ENCODE measurements around the gene PRKAG2. TPM values are rescaled to one million over a fixed set of nuclear protein-coding genes. Genes with fewer than 3 reads are reported as not detected.

PRKAG2 gene
- polyA plus RNA-seq, 1 of the 3 experiments (the other 2 are of a cell fraction) = 51.6 TPM

GRCh38 chr7:151672716-151673115 lies 204.2 kb downstream of the PRKAG2 start:
- ChIA-PET POLR2A (no interaction called here), CTCF (interaction anchor here (0.8 kb wide), 1 partner anchor 21 kb away, joined by 3 read pairs; no protein-coding TSS in a partner anchor)
- no peaks in the 10 kb centered on the region for H3K27me3 ChIP-seq (ENCODE audit: insufficient read depth)
- H3K4me2 ChIP-seq = no peak overlapping the region
- no peak overlapping the region for H3K27ac ChIP-seq (ENCODE audit: low read depth in 2 of 2, low read length in 1 of 2)
- no peaks in the 10 kb centered on the region for H3K4me1 ChIP-seq (ENCODE audit: control insufficient read depth in 1 of 2, insufficient read depth in 2 of 2, low read depth in 1 of 2, low read length in 1 of 2)
- 86% methylated on average over 9 of the region's 9 CpGs for WGBS (ENCODE audit: low lambda C conversion rate)
- H3K79me2 ChIP-seq (ENCODE audit: insufficient read depth) = no peaks in the 10 kb centered on the region
- no peaks in the 10 kb centered on the region for H4K20me1 ChIP-seq (ENCODE audit: insufficient read depth)
- H3F3A ChIP-seq (replicated peaks; ENCODE audit: insufficient read depth) = no peaks in the 10 kb centered on the region
- no peak overlapping the region for H3K4me3 ChIP-seq (ENCODE audit: low read depth in 2 of 2, low read length in 1 of 2)
- no peaks in the 10 kb centered on the region for H3K36me3 ChIP-seq (replicated peaks in 1 of 2; ENCODE audit: control insufficient read depth in 1 of 2, insufficient read depth in 2 of 2, low read length in 1 of 2)
- no peak for DNase-seq
- H3K9me2 ChIP-seq = no peaks in the 10 kb centered on the region
- TF ChIP-seq RCOR1 (IDR thresholded peaks at IDR 0.05; ENCODE audit: low read length) = no peak
- TF ChIP-seq YY1 (IDR thresholded peaks at IDR 0.05; ENCODE audit: low read depth) = no peak
- no peak for TF ChIP-seq RXRA (IDR thresholded peaks at IDR 0.05; ENCODE audit: borderline replicate concordance, low read depth)
- no peak for TF ChIP-seq GATA2 (CRISPR knock-in tag; IDR thresholded peaks at IDR 0.05)
- no peak for TF ChIP-seq CTCF (IDR thresholded peaks at IDR 0.05)
- TF ChIP-seq USF1 (IDR thresholded peaks at IDR 0.05; ENCODE audit: borderline replicate concordance, low read depth) = no peak
- TF ChIP-seq RAD21 (IDR thresholded peaks at IDR 0.05; ENCODE audit: low read length) = no peak
- no peak for TF ChIP-seq PBX3 (IDR thresholded peaks at IDR 0.05)
- no peak for TF ChIP-seq USF2 (IDR thresholded peaks at IDR 0.05; ENCODE audit: borderline replicate concordance, low read depth, low read length)
- no peak for TF ChIP-seq JUND (IDR thresholded peaks at IDR 0.05)
- no peak for TF ChIP-seq IRF3 (IDR thresholded peaks at IDR 0.05; ENCODE audit: low read depth, low read length)
- H3K9ac ChIP-seq = no peak overlapping the region
- H3K9me3 ChIP-seq = no peaks in the 10 kb centered on the region
- no peak overlapping the region for H2AFZ ChIP-seq (ENCODE audit: low read depth)

- Histone ChIP-seq H3K79me2 (ENCODE audit: insufficient read depth) (no peaks in the 10 kb centered on the region), H3K27me3 (ENCODE audit: insufficient read depth) (no peaks in the 10 kb centered on the region), H3K27ac (ENCODE audit: low read depth in 2 of 2, low read length in 1 of 2) (no peak overlapping the region), H2AFZ (ENCODE audit: low read depth) (no peak overlapping the region), H3K9me3 (no peaks in the 10 kb centered on the region), H3K9ac (no peak overlapping the region), H3F3A (replicated peaks; ENCODE audit: insufficient read depth) (no peaks in the 10 kb centered on the region), H3K4me2 (no peak overlapping the region), H4K20me1 (ENCODE audit: insufficient read depth) (no peaks in the 10 kb centered on the region), H3K4me3 (ENCODE audit: low read depth in 2 of 2, low read length in 1 of 2) (no peak overlapping the region), H3K36me3 (replicated peaks in 1 of 2; ENCODE audit: control insufficient read depth in 1 of 2, insufficient read depth in 2 of 2, low read length in 1 of 2) (no peaks in the 10 kb centered on the region), H3K4me1 (ENCODE audit: control insufficient read depth in 1 of 2, insufficient read depth in 2 of 2, low read depth in 1 of 2, low read length in 1 of 2) (no peaks in the 10 kb centered on the region), H3K9me2 (no peaks in the 10 kb centered on the region)
- POLR2A ChIA-PET = no interaction called here
- CTCF ChIA-PET = interaction anchor here (0.6 to 1.0 kb wide), 3 partner anchors 29 to 89 kb away, joined by 3 read pairs; no protein-coding TSS in a partner anchor
- no peak for DNase-seq
- 82% methylated on average over 2 of the region's 2 CpGs for WGBS (ENCODE audit: low lambda C conversion rate)
- TF ChIP-seq POLR2AphosphoS5 (IDR thresholded peaks at IDR 0.05; ENCODE audit: low read depth, low read length) = no peak
- TF ChIP-seq TCF12 (IDR thresholded peaks at IDR 0.05) = no peak
- TF ChIP-seq RCOR1 (IDR thresholded peaks at IDR 0.05; ENCODE audit: low read length) = no peak
- no peak for TF ChIP-seq RFX5 (IDR thresholded peaks at IDR 0.05; ENCODE audit: low read length)
- TF ChIP-seq USF2 (IDR thresholded peaks at IDR 0.05; ENCODE audit: borderline replicate concordance, low read depth, low read length) = no peak
- no peak for TF ChIP-seq YY1 (IDR thresholded peaks at IDR 0.05; ENCODE audit: low read depth)
- no peak for TF ChIP-seq GABPA (IDR thresholded peaks at IDR 0.05; ENCODE audit: low read depth)
- TF ChIP-seq SIN3A (IDR thresholded peaks at IDR 0.05; ENCODE audit: borderline replicate concordance, low read depth, low read length) = no peak
- TF ChIP-seq NRF1 (IDR thresholded peaks at IDR 0.05; ENCODE audit: low read depth, low read length) = no peak
- no peak for TF ChIP-seq TAF1 (IDR thresholded peaks at IDR 0.05; ENCODE audit: borderline replicate concordance, low read depth, low read length)
- no peak for TF ChIP-seq FOXJ3 (CRISPR knock-in tag; IDR thresholded peaks at IDR 0.05)
- TF ChIP-seq NFIC (IDR thresholded peaks at IDR 0.05; ENCODE audit: borderline replicate concordance) = no peak
Measured at GRCh38 chr7:151671514-151671913, 205.4 kb downstream of the PRKAG2 start.
